ENCODE data around the gene FCGR3B.
"Not testable (repeated sequence)": the region's sequence is repeated elsewhere in the genome, so short reads cannot be mapped to it uniquely, and the experiment has no call there.

The FCGR3B gene

GRCh38 chr1:161638251-161638993, 7.4 kb upstream of the FCGR3B start:
- not testable (repeated sequence) for DNase-seq

GRCh38 chr1:161636976-161637375, 6.0 kb upstream of the FCGR3B start:
- DNase-seq = not testable (repeated sequence)

GRCh38 chr1:161636189-161636782, 5.3 kb upstream of the FCGR3B start:
- not testable (repeated sequence) for DNase-seq

GRCh38 chr1:161634993-161635392, 4.0 kb upstream of the FCGR3B start:
- DNase-seq = not testable (repeated sequence)

- DNase-seq = not testable (repeated sequence)
These were observed 741 bp downstream of the FCGR3B start for GRCh38 chr1:161630128-161630742.

GRCh38 chr1:161626445-161627146, 4.4 kb downstream of the FCGR3B start:
- DNase-seq = not testable (repeated sequence)

GRCh38 chr1:161624605-161625004, 6.4 kb downstream of the FCGR3B start:
- DNase-seq = not testable (repeated sequence)

- not testable (repeated sequence) for DNase-seq
These were observed 7.5 kb downstream of the FCGR3B start for GRCh38 chr1:161623401-161624051.

- not testable (repeated sequence) for DNase-seq
These were observed 8.9 kb downstream of the FCGR3B start for GRCh38 chr1:161622054-161622453.

GRCh38 chr1:161621181-161622000, 9.6 kb downstream of the FCGR3B start:
- not testable (repeated sequence) for DNase-seq

- DNase-seq = not testable (repeated sequence)
These were observed 10.6 kb downstream of the FCGR3B start for GRCh38 chr1:161620399-161620798.

GRCh38 chr1:161618517-161618916, 12.5 kb downstream of the FCGR3B start:
- DNase-seq = not testable (repeated sequence)

GRCh38 chr1:161616417-161616816, 14.6 kb downstream of the FCGR3B start:
- not testable (repeated sequence) for DNase-seq

GRCh38 chr1:161613142-161613514, 17.8 kb downstream of the FCGR3B start:
- DNase-seq = not testable (repeated sequence)

GRCh38 chr1:161612322-161613141, 18.4 kb downstream of the FCGR3B start:
- DNase-seq = peak; percentile 74

GRCh38 chr1:161611866-161612321, 19.1 kb downstream of the FCGR3B start:
- not testable (repeated sequence) for DNase-seq

GRCh38 chr1:161610198-161610597, 20.8 kb downstream of the FCGR3B start:
- DNase-seq = not testable (repeated sequence)

GRCh38 chr1:161606541-161607336, 24.2 kb downstream of the FCGR3B start:
- not testable (repeated sequence) for DNase-seq

- not testable (repeated sequence) for DNase-seq
These were observed 25.0 kb downstream of the FCGR3B start for GRCh38 chr1:161605762-161606540.

Data from NCI-H2107 (cell line).